HG03469 (cell line): Measurements from ENCODE around the gene LRRC56.

Source experiments
- ATAC-seq: cut with Tn5 transposase; IDR thresholded peaks from one replicate; pipeline ENCODE4 v1.9.1; 2021; ENCODE audit warnings: mild to moderate bottlenecking, moderate library complexity, moderate number of reproducible peaks; ENCODE audit not compliant: unreplicated experiment

The LRRC56 gene

GRCh38 chr11:518463-519202 lies 18.7 kb upstream of the LRRC56 start:
- no peak for ATAC-seq

DNA sequence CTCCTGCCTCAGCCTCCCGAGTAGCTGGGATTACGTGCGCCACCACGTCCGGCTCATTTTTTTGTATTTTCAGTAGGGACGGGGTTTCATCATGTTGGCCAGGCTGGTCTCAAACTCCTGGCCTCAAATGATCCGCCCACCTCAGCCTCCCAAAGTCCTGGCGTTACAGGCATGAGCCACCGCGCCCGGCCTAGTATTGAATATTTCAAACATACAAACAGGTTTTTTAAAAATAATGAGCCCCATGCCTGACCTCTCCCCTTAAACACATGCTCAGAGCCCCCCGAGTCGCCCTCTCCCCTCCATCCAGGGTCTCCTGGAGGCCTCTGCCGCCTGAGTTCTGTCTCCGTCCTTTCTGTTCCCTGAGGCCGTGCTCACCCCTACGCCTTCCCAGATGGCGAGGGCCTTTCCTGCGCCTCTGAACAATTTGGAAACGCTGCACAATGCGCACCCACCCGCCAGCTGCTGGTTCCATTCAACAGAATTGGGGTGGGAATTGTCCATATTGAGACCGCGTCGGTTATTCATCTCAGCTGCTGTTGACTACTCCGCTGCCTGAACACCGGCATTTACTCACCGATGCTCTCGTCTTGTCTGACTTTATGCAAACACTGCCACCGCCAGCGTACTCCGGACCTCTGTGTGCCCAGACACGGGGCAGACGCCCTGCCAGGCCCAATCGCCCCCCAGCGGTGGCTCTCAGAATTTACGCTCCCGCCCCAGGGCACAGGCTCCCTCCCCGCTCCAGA lies 16.7 kb upstream of the LRRC56 start:
- no peak for ATAC-seq

- no peak for ATAC-seq
These were observed 16.1 kb upstream of the LRRC56 start for GRCh38 chr11:521177-521688.

- ATAC-seq: no peak
These were observed 11.1 kb upstream of the LRRC56 start for GRCh38 chr11:526192-526591.

DNA sequence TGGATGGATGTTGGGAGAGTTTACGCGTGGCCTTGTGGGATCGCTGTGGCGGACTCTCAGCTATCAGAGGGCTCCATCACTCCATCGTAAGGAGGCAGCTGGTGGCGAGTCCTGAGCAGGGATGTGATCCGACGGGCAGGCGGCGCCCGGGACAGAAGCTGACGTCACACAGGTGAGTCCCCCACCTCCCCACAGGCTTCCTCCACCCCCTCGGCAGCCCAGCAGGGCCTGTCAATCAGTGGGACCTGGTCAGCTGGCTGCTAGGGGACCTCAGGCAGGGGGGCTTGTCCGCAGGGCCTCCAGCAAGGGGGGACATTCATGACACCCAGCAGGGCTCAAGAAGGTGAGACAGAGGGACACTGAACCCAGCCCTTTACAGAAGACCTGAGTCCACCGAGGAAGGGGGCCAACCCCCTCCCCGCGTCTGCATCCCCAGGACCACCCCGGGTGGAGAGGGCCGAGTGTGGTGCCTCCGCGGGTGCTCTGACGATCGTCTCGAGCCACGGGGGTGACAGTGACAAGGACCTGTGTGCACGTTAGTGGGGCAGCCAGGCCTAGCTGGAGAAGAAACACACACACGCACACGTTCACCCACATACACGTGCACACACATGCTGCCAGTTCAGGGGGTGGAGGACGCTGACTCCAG lies 9.0 kb upstream of the LRRC56 start:
- ATAC-seq: no peak

DNA sequence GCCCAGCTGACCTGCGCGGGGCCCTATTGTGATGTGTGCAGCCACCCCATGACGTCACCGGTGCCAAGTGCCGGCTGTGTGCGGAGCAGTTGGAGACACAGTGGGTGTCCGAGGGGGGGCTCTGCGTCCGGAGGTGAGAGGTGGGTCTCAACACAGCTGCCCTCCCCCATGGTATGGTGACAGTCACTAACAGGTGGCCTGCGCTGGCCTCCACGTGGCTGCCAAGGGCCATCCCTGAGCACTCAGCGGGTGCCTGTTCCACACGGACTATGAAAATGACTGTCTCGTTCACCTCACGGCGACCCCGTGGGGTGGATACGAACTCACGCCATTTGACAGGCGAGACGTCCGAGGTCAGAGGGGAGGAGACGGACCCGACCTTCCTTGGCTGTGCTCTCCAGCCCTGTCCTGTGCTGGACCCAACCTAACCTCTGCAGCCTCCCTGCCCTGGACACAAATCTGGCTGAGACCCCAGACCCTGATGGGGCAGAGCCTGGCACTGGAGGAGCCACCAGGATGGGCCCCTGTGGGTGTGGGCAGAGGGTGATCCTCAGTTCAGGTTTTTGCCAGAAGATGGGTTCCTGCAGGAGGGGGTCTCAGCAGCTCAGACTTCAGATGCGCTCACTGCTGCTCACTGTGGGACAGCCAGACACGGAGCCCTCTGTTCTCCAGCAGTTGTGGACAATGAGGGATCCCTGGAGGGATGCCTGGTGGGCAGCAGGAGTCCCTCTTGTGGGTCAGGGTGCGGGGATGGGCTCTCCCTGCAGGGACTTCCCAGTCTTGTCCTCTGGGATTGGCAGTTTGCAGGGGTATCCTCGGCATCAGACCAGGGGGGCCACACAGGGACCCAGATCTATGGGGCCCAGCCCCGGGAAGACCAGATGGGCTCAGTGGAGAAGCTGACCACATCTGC lies 8.3 kb upstream of the LRRC56 start:
- ATAC-seq: no peak

DNA sequence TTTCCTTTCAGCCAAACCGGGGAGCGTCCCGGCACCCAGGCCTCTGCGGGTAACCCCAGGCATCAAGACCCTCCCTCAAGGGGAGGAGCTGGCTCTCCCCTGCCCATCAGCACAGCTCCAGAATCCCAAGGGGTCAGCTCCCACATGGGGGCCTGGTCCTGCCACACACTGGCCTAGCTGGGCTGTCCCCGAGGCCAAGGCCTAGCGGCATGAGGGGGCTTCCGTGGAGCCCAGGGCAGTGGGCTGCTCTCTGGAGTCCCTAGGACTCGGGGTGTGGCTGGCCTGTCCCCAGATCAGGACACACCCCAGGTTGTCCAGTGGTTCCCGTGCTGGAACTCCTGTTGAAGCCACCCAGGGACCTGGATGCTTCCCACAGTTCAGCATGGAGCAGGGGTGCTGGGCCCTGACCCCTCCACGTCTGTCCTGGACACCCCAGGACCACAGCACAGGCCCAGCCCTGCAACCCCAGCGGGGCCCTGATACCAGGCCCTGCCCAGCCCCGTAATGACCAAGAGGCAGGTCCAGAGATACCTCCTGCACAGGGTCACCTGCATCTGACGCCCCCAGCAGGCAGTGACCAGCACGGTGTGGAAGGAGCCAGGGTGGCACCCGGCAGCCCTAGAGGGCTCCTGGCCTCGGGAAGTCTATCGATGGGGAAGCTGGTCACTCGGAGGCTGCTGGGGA lies 7.5 kb upstream of the LRRC56 start:
- no peak for ATAC-seq

DNA sequence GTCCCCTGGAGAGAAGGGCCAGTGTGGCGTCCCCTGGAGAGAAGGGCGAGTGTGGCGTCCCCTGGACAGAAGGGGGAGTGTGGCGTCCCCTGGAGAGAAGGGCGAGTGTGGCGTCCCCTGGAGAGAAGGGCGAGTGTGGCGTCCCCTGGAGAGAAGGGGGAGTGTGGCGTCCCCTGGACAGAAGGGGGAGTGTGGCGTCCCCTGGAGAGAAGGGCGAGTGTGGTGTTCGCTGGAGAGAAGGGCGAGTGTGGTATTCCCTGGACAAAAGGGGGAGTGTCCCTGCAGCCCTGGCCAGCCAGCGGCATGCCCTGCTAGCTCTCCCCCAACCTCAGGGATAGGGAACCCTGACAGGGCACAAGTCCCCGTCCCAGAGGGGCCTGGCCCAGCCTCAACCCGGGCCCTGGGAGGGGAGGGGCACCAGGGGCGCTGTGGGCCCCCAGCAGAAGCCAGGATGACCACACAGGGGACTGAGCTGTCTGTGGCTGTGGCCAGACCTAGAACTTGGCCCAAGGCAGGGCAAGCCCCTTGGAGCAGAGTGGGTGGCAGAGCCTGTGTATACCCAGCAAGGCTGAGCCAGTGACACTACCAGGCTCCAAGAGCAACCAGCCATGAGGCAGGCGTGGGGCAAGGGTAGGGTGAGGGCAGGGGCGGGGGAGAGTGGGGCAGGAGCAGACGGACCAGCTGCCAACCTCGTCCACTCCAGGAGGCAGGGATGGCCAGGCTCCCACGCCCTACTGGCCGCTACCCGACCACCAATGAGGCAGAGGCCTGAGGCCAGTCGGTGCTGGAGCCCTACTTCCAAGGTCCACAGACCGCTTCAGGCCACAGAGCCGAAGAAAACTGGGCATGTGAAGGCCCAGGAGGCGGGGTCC lies 6.1 kb upstream of the LRRC56 start:
- no peak for ATAC-seq

GRCh38 chr11:531919-532526 lies 5.3 kb upstream of the LRRC56 start:
- no peak for ATAC-seq

- ATAC-seq: no peak
These were observed 4.8 kb upstream of the LRRC56 start for GRCh38 chr11:532527-532985.

GRCh38 chr11:532986-533585 lies 4.2 kb upstream of the LRRC56 start:
- ATAC-seq: no peak

- no peak for ATAC-seq
These were observed 3.5 kb upstream of the LRRC56 start for GRCh38 chr11:533586-534395.

GRCh38 chr11:534396-535209 lies 2.7 kb upstream of the LRRC56 start:
- ATAC-seq: no peak

- no peak for ATAC-seq
These were observed 2.2 kb upstream of the LRRC56 start for GRCh38 chr11:535210-535518.

DNA sequence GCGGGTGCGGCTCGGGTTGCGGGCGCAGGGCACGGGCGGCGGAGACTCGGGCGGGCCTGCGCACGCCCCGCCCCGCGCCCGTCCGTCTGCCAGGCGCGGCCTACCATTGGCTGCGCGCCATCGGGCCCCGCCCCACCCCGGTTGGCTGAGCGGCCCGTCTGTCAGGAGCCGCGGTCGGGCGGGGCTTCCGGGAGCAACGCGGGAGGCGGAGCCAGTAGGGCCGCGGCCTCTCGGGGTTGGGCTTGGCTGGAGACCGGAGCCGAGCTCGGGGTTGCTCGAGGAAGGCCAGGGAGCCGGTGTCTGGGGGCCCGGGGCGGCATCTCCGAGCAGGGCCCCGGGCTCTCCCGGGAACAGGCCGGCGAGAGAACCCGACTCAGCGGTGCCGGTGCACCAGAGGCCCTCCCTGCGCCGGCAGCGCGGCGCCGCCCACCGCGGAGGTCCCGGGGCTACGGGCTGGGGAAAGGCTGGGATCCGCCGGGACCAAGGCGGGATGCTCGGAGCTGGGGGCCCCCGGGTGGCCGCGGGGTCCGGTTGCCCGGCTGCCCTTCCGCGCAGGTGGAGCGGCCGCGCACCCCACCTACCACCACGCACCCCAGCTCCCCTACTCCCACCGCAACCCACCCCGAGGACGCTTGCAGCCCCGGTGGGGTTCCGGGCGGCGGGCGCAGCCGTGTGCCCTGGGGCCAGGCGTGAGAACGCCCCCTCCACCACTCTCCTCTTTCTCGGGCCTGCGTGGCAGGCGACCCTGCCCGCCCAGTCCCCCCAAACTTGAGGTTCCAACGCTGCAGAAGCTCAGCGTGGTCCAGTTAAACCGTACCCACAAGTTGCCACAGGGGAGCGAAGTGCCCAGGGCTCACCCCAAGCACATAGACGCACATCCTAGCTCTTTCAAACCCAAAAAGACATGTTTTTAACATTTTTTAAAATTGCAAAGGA lies 1.5 kb upstream of the LRRC56 start, which contains the start of gene HRAS:
Gene HRAS (minus strand): TSS at position 58 of the 936 bp plus-strand sequence.
- peak; percentile 47 for ATAC-seq
